ENCODE results near the gene PBRM1. TPM values are rescaled to one million over a fixed set of nuclear protein-coding genes. Genes with fewer than 3 reads are reported as not detected.

Gene PBRM1
- total RNA-seq, 1 experiment from 2014 or later, result 65.4 TPM

DNA sequence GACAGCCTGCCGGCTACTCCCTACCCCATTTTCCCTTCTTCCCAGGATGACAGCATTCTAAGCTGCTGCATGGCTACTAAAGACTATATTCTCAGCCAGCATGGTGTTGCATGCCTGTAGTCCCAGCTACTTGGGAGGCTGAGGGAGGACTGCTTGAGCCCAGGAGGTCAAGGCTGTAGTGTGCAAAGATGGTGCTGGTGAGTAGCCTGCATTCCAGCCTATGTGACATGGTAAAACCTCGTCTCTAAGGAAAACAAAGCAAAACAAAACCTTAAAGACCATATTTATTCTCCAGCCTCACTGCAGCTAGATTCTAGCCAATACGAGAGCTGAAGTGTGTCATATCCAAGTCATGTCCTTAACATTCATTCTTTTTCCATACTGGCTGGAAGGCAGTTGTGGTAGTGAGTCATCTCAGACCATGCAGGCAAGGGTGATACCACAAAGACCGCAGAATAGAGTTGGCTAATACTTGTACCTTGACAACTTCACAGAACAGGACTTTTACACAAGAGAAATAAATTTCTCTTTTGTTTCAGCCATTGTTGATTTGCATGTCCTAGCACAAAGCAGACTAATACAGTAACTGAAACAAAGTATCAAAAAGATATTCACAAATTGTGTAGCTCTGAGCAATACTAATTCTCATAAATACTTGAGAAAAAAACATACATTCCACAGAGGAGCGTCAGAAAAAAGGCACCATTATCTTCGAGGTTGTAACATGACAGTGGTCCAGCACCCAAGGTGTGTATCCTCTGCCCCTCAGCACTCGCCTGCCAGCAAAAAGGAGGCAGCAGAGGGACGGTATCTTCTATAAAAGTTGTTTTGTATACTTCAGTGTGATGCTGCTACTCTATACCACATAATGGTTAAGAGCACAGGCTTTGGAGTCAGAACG, 14.8 kb downstream of the PBRM1 start:
- DNase-seq (ENCODE audit: low read depth), result peak; percentile 100

DNA sequence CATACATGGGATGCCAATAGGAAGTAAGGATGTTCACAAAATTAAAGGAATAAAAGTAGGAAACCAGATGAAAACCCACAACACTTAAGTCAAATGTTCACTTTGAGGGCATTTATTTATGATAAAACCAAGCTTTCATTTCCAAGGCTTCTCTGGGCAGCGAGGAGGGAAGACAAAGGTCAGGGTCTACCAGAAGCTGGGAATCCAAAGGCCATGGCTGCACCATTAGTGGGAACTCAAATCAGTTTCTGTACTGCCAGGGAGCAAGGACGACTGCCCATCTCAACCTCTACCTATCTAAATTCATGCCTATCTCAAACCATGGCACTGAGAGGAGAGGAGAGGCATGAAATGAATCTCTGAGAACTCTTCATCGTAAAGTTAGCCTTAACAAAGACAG, 22.6 kb downstream of the PBRM1 start:
- no peak for DNase-seq (ENCODE audit: low read depth)

- DNase-seq (ENCODE audit: low read depth), result no peak
Measured at GRCh38 chr3:52660046-52660445, 25.7 kb downstream of the PBRM1 start.

DNA sequence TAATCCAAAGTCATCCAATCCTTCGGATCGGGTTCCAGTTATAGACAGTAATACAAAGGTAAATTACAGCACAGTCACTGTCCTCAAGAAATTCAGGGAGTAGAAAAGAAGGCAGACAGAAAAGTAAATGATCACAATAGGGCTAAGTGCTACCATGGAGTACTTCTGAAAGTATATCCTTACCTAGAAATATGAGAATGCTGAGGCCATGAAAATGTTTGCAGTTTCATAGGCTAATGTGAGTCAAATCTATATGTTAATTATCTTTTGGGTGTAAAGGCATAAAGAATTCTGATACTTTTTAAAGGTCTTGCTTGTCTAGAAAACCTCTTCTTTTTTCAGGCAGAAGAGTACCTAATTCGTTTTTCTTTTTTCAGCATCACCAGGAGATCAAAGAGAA, 29.8 kb downstream of the PBRM1 start:
- DNase-seq (ENCODE audit: low read depth), result no peak

DNA sequence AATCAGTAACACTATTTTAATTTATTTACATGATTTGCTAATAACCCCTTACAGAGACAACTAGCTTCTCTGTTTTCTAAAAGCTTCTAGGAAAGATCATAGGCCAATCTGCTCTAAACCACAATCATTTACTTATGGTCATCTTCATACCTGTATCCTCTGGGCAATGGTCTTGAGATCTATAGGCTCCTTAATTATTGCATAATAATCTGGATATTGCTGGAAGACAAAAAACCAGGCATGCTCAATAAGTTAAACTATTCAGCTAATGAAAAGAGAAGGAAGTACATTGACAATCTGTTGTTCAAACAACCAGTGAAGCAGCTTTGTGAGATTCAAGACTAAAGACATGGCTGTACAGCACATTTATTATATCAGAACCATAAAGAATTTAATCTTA, 34.1 kb downstream of the PBRM1 start:
- DNase-seq (ENCODE audit: low read depth), result no peak

DNA sequence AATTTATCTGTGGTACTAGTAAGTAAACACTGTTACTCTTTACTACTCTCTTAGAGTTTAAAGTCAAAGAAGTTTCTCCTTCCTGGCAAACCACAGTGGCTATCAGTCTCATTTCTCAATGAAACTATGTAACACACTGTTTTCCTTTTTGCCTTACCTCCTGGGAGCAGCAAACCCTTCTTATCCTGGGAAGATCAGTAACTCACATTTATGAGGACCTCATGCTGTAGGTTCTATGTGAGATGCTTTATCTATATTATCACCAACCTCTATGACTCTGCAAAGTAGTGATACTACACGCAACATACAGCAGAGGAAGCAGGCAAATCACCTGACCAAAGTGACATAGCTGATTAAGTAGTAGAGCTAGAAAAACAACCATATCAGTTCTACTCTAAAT, 35.3 kb downstream of the PBRM1 start:
- DNase-seq (ENCODE audit: low read depth), result no peak

DNA sequence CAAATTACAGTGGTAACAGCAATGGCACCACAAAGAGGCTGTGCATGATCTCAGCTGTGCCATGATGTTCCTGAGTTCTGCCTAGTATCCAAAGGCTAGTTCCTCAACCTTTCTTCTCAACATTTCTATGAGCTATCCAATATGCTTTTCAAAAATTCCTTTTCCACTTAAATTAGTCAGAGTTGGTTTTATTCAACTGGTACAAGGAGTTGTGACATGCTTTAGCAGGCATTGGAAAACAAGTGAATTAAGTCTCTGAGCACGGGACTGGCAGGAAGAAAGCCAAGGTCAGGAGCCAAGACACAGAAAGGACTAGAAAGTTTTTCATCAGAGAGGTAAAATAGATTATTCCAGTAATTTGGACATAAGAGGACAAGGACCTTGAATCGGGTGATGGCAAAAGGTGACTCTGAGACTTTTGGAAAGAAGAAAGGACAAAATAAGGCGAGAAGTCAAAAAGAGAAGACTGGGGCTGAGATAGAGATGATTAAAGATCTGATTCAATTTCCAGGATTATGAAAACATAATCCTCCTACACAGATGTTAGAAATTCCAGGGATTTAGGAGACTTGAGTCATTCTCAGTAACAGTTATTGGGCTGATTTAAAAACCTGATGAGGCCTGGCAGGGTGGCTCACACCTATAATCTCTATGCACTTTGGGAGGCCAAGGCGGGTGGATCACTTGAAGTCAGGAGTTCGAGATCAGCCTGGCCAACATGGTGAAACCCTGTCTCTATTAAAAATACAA, 36.1 kb downstream of the PBRM1 start:
- DNase-seq (ENCODE audit: low read depth), result peak; percentile 61

- DNase-seq (ENCODE audit: low read depth), result no peak
Measured at GRCh38 chr3:52645549-52645948, 40.2 kb downstream of the PBRM1 start.

- DNase-seq (ENCODE audit: low read depth), result no peak
Measured at GRCh38 chr3:52636673-52637072, 49.0 kb downstream of the PBRM1 start.

DNA sequence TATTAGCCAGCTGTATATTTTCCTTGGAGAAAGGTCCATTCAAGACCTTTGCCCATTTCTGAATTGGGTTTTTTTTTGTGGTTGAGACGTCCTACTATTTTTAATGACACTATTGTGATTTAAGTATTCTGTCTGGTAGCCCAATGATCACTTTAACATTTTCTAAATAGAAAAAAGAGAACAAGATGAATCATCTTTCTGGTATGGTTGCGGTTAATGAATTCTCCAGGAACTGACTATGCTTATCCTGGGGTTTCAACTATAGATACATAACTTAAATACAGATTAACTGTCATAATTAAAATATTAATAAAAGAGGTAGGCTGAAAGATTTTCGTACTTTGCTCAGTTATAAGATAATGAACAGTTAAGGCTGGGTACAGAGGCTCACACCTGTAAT, 51.9 kb downstream of the PBRM1 start:
- DNase-seq (ENCODE audit: low read depth), result peak; percentile 15

DNA sequence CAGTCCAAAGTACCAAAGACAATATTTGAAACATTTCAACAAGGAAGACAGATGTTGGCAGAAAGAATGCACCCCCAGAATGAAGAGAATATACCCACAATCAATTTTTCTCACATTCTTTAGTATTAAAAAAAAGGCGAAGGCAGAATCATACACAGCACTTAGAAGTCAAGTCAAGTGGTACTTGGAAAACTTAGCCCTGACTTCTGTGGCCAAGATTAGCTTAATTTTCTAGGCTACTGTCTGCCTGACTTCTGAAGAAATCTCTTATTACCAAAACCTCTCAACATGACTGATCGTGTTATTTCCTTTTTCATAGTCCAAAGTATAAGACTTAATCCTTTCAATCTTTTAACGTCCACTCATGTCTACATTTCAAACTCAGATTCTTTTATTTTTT, 60.7 kb downstream of the PBRM1 start:
- no peak for DNase-seq (ENCODE audit: low read depth)

GRCh38 chr3:52623234-52623792, 62.4 kb downstream of the PBRM1 start:
- DNase-seq (ENCODE audit: low read depth), result no peak

- no peak for DNase-seq (ENCODE audit: low read depth)
Measured at GRCh38 chr3:52620580-52620979, 65.1 kb downstream of the PBRM1 start.

DNA sequence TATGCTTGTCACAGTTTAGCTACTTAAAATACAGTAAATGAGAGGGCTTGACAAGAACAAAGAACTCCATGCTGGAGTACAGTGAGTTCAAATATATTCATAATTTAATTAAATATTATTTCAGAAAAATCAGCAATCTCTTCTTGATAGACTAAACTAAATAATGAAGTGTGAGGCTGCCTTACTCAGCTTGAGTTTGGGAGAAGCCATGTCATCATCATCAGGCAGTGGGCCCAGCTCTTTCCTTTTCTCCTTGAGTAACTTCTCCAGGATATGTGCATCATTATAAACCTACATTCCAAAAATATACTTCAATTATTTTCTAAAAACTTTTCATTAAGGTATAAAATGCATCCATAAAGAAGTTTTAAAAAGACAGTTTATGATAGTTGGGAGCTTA, 70.5 kb downstream of the PBRM1 start:
- DNase-seq (ENCODE audit: low read depth), result no peak

DNA sequence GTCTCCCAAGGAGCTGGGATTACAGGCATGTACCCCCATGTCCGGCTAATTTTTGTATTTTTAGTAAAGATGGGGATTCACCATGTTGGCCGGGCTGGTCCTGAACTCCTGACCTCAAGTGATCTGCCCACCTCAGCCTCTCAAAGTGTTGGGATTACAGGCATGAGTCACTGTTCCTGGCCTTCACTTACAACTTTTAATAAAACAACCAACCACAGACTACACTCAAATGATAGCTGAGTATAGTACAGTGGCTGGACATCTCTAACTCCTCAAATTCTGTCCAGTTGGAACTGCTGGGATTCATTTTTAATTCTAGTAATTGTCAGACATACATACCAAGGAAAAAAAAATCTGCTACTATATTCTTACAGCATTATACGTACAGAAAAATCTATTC, 71.0 kb downstream of the PBRM1 start:
- peak; percentile 42 for DNase-seq (ENCODE audit: low read depth)

- DNase-seq (ENCODE audit: low read depth), result peak; percentile 14
Measured at GRCh38 chr3:52609316-52609815, 76.3 kb downstream of the PBRM1 start.

GRCh38 chr3:52608337-52608736, 77.4 kb downstream of the PBRM1 start:
- DNase-seq (ENCODE audit: low read depth), result no peak

DNA sequence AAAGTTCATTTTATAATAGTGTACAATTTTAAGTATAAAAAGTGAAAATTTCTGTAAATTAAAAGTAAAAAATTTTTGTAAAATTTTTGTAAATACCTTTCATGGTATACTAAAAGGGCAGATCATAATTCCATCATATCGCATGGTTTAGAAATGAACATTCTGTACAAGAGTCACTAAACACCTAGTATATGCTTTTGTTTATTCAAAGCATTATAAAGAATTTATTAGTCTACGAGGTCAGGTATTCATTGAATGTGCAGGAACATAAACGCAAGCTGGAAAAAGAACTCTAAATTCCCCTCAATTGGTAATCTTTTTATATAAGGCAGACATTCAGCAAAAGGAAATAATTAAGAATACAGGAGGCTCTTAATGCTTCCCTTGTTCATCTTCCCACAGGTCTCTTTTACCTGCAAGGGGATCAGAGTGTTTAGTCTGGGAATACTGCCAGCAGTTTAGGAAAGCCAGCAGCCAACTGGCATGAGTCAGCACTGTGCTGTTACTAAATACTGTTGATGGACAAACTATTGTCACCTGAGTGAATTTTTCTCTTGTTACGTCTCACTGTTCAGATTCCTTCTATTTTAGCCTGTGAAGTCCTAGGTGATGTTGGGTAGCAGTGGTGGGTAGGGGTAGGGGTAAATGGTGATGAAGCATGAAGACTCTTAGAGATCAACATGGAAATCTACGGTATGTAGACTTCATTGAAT, 79.2 kb downstream of the PBRM1 start:
- peak; percentile 25 for DNase-seq (ENCODE audit: low read depth)

DNA sequence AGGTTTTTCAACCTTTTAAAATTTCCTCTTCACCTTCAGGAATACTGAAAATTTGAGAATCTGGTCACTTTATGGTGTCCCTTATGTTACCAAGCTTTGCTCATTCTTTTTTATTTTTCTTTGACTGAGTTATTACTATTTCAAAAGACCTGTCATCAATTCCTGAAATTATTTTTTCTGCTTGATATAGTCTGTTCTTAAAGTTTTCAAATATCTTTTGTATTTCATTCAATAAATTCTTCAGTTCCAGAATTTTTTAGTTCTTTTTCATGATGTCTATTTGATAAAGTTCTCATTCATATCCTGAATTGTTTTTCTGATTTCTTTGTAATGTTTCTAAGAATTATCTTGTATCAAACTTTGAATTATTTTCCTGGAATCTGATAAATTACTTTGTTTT, 85.5 kb downstream of the PBRM1 start:
- no peak for DNase-seq (ENCODE audit: low read depth)

- DNase-seq (ENCODE audit: low read depth), result no peak
Measured at GRCh38 chr3:52596658-52597265, 89.0 kb downstream of the PBRM1 start.

DNA sequence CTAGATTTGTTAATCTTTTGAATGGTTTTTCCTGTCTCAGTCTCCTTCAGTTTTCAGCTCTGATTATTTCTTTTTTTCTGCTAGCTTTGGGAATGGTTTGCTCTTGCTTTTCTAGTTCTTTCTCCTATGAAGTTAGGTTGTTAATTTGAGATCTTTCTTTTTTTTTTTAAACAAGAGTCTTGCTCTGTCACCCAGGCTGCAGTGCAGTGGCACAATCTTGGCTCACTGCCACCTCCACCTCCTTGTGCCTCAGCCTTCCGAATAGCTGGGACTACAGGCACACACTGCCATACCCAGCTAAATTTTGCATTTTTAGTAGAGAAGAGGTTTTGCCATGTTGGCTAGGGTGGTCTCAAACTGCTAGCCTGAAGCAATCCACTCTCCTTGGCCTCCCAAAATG, 92.6 kb downstream of the PBRM1 start:
- no peak for DNase-seq (ENCODE audit: low read depth)

All from LHCN-M2 (cell line).